Panc1 (cell line): ENCODE data around the gene RXRG. TPM values are rescaled to one million over a fixed set of nuclear protein-coding genes. Genes with fewer than 3 reads are reported as not detected.
A peak's percentile ranks its signal among the peaks of the same experiment; 100 is the strongest.

Experiments
- ATAC-seq: fragments of 200-7000 bp; cut with Tn5 transposase; 2 replicates; pipeline ENCODE4 v1.9.1; 2020; ENCODE audit warnings: mild to moderate bottlenecking, moderate library complexity
- BruUV-seq: library from RNA; stranded (reverse); fragments of 400-500 nt; replicated peaks from 2 replicates; lab custom pipeline; 2021; lab: Mats Ljungman, UMichigan
- CTCF ChIA-PET: fragments of 300-600 bp; sonication (Branson Sonifier 250); formaldehyde crosslinking; loops from one replicate; lab custom pipeline; 2022; ENCODE audit warnings: antibody characterized with exemption; lab: Charles Lee
- POLR2A ChIA-PET: fragments of 300-600 bp; sonication (Branson Sonifier 250); formaldehyde crosslinking; loops from one replicate; lab custom pipeline; 2022; ENCODE audit warnings: antibody characterized with exemption; lab: Charles Lee
- DNase-seq: peaks from one replicate; pipeline ENCODE4 v3.0.0-alpha.2; 2010; ENCODE audit warnings: low read depth, low spot score
- H3K27ac ChIP-seq: 2 replicates; pipeline ENCODE4 v1.5.1; 2011; ENCODE audit warnings: mild to moderate bottlenecking, low read length, inconsistent platforms
- H3K27me3 ChIP-seq: fragments of 200-500 bp; sonication (Bioruptor generic); 2 replicates; pipeline ENCODE4 v1.6.0; 2014; ENCODE audit warnings: low read length, inconsistent platforms; ENCODE audit not compliant: control insufficient read depth, insufficient read depth
- H3K36me3 ChIP-seq: fragments of 200-500 bp; sonication (Bioruptor generic); 2 replicates; pipeline ENCODE4 v1.5.1; 2014; ENCODE audit warnings: inconsistent platforms, mild to moderate bottlenecking, low read length, moderate library complexity; ENCODE audit not compliant: control insufficient read depth, insufficient read depth
- H3K4me1 ChIP-seq: 2 replicates; pipeline ENCODE4 v1.5.1; 2011; ENCODE audit warnings: inconsistent platforms, mild to moderate bottlenecking, low read length, moderate library complexity; ENCODE audit not compliant: control insufficient read depth, insufficient read depth
- H3K4me3 ChIP-seq, 2 experiments: 2 replicates each; pipeline ENCODE4 v1.5.1; 2011 to 2012; ENCODE audit warnings: low read depth in 2 of 2, low read length in 2 of 2, mild to moderate bottlenecking in 2 of 2, inconsistent platforms in 1 of 2, moderate library complexity in 1 of 2
- H3K9me3 ChIP-seq: fragments of 200-500 bp; sonication (Bioruptor generic); 2 replicates; pipeline ENCODE4 v1.5.1; 2014; ENCODE audit warnings: low read depth, mild to moderate bottlenecking, inconsistent platforms, low read length, moderate library complexity; ENCODE audit not compliant: control insufficient read depth, insufficient read depth
- CTCF ChIP-seq: fragments of 450-650 bp; IDR thresholded peaks from 2 replicates; pipeline ENCODE4 v1.5.1; 2017; ENCODE audit warnings: mild to moderate bottlenecking
- POLR2AphosphoS5 ChIP-seq: IDR thresholded peaks from 2 replicates; pipeline ENCODE4 v1.6.1; 2012; ENCODE audit warnings: mild to moderate bottlenecking, low read depth, low read length, moderate library complexity
- REST ChIP-seq, 2 experiments: IDR thresholded peaks; 2 replicates each; pipeline ENCODE4 v1.6.1; 2011 to 2012; ENCODE audit warnings: low read depth in 2 of 2, control low read depth in 1 of 2, low read length in 1 of 2, mild to moderate bottlenecking in 1 of 2, moderate library complexity in 1 of 2; ENCODE audit not compliant: insufficient read depth in 1 of 2
- SIN3A ChIP-seq: IDR thresholded peaks from 2 replicates; pipeline ENCODE4 v1.6.1; 2012; ENCODE audit warnings: low read depth, mild to moderate bottlenecking, low read length, moderate library complexity, borderline replicate concordance; ENCODE audit not compliant: insufficient read depth
- TCF7L2 ChIP-seq: IDR thresholded peaks from 2 replicates; pipeline ENCODE4 v1.6.1; 2011; ENCODE audit warnings: mild to moderate bottlenecking, low read depth, low read length, inconsistent platforms
- in situ Hi-C: cut with HindIII; loops from 2 replicates; pipeline ENCODE4 v1.10.0; 2016; ENCODE audit warnings: low sequenced_read_pairs, low pct_unique_long_range_greater_than_20kb
- intact Hi-C: fragments of 100-400 bp; cut with micrococcal nuclease; formaldehyde crosslinking; loops from one replicate; pipeline ENCODE4 v1.10.0; 2022; ENCODE audit not compliant: unreplicated experiment
- total RNA-seq: library from RNA; stranded (reverse); gene quantifications from one replicate; pipeline ENCODE4 v1.2.1, GENCODE V29; 2021; ENCODE audit not compliant: unreplicated experiment

RXRG gene
- total RNA-seq, 1 experiment from 2014 or later, result not detected

- Histone ChIP-seq H3K27me3 (peaks cover 39% of the 10 kb centered on the region), H3K27ac (no peak overlapping the region), H3K36me3 (no peaks in the 10 kb centered on the region), H3K9me3 (no peaks in the 10 kb centered on the region), H3K4me1 (peaks cover 4% of the 10 kb centered on the region), H3K4me3 (peak overlapping the region; percentile 11 to 32; a peak in 2 of 4 replicates)
- DNase-seq (no peak), ATAC-seq (no peak)
- no TSS peak for BruUV-seq
- intact Hi-C loops (no loop called here), in situ Hi-C loops (no loop called here)
- ChIA-PET CTCF (no interaction called here), POLR2A (no interaction called here)
- TF ChIP-seq REST (IDR thresholded peaks at IDR 0.05; ENCODE audit: insufficient read depth in 1 of 2, low read depth in 2 of 2, low read length in 1 of 2) (no peak), CTCF (no peak), SIN3A (no peak), POLR2AphosphoS5 (no peak), TCF7L2 (no peak)
Observed at GRCh38 chr1:165445388-165445787, 462 bp upstream of the RXRG start.

GRCh38 chr1:165443539-165444311 lies 1.2 kb downstream of the RXRG start:
- BruUV-seq, result no TSS peak
- no peaks in the 10 kb centered on the region for H3K36me3 ChIP-seq
- in situ Hi-C loops (no loop called here), intact Hi-C loops (loop anchor here (1.0 kb wide), 1 partner anchor 11 kb away; no protein-coding TSS in a partner anchor)
- H3K27ac ChIP-seq, result no peak overlapping the region
- ChIA-PET POLR2A (no interaction called here), CTCF (no interaction called here)
- H3K4me1 ChIP-seq, result peaks cover 4% of the 10 kb centered on the region
- ATAC-seq, result peak; percentile 33; the same call in 1 of the 2 replicates
- H3K27me3 ChIP-seq, result peaks cover 32% of the 10 kb centered on the region
- no peaks in the 10 kb centered on the region for H3K9me3 ChIP-seq
- H3K4me3 ChIP-seq, result no peak overlapping the region
- no peak for TF ChIP-seq TCF7L2
- TF ChIP-seq CTCF, result no peak
- TF ChIP-seq REST (IDR thresholded peaks at IDR 0.05; ENCODE audit: insufficient read depth in 1 of 2, low read depth in 2 of 2, low read length in 1 of 2), result no peak
- no peak for TF ChIP-seq POLR2AphosphoS5
- TF ChIP-seq SIN3A, result no peak
- no peak for DNase-seq
